Dendritic cell treated with granulocyte-macrophage colony-stimulating factor and Interleukin-4, amounts not matched to agents 40 ng/mL and 50 ng/mL, for 4 days (primary cell): Measurements from ENCODE around the gene OGFRL1.

Experiments used
- H3K27ac Mint-ChIP-seq: one replicate; pipeline ENCODE4 v1.8.0; 2022; ENCODE audit warnings: mild to moderate bottlenecking, mixed read lengths
- H3K27me3 Mint-ChIP-seq: one replicate; pipeline ENCODE4 v1.8.0; 2022; ENCODE audit warnings: mild to moderate bottlenecking, mixed read lengths
- H3K36me3 Mint-ChIP-seq: one replicate; pipeline ENCODE4 v1.8.0; 2022; ENCODE audit warnings: low read depth, mixed read lengths
- H3K4me1 Mint-ChIP-seq: one replicate; pipeline ENCODE4 v1.8.0; 2022; ENCODE audit warnings: low read depth, mixed read lengths
- H3K4me3 Mint-ChIP-seq: one replicate; pipeline ENCODE4 v1.8.0; 2022; ENCODE audit warnings: mild to moderate bottlenecking, moderate library complexity, mixed read lengths
- H3K9me3 Mint-ChIP-seq: one replicate; pipeline ENCODE4 v1.8.0; 2022; ENCODE audit warnings: mixed read lengths
- intact Hi-C: fragments of 100-400 bp; cut with micrococcal nuclease; formaldehyde crosslinking; loops from one replicate; pipeline ENCODE4 v1.15.0; 2022

Gene OGFRL1

DNA sequence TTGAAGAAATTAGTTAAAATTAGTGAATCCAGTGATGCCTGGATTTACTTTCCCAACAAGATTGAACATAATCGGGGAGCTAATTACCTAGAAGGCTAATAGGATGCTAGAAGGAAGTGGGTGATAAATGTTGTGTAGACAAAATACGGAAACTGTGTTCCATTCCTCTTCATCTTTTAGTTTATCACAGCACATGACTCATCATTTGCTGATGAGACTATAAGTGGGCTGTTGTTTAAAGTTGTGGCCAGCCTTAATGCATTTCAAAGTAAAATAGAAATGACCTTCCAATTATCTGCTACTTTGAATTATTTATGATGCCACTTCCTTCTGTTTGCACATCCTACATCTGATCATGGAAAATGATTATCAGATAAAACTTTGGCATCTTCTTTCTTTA, 43.4 kb downstream of the OGFRL1 start:
- Mint-ChIP-seq H3K4me3 (no peak overlapping the region), H3K4me1 (peaks cover 5% of the 10 kb centered on the region), H3K27ac (no peak overlapping the region), H3K9me3 (no peaks in the 10 kb centered on the region), H3K27me3 (no peaks in the 10 kb centered on the region), H3K36me3 (no peaks in the 10 kb centered on the region)
- intact Hi-C loops = no loop called here

DNA sequence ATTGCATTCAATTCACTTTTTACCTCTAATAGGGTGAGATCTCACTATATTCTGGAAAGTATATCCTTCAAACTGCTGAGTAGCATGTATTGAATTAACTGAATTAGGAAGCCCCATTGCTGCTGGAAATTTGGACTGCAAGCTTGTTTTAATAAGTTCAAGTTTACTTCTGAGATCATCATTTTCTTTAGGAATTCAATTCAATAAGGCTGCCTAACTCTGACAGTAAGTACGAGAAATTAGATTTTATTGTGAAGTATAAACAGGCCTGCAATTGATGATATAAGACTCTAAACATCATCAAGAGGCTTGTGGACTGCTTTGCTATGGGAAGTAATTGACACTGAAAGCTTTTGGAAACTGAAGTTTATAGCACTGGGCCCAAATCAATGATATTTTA, 44.4 kb downstream of the OGFRL1 start:
- intact Hi-C loops = no loop called here
- no peak overlapping the region for H3K4me3 Mint-ChIP-seq
- H3K27ac Mint-ChIP-seq = no peak overlapping the region
- H3K9me3 Mint-ChIP-seq = no peaks in the 10 kb centered on the region
- no peaks in the 10 kb centered on the region for H3K36me3 Mint-ChIP-seq
- H3K4me1 Mint-ChIP-seq = peaks cover 5% of the 10 kb centered on the region
- H3K27me3 Mint-ChIP-seq = no peaks in the 10 kb centered on the region

DNA sequence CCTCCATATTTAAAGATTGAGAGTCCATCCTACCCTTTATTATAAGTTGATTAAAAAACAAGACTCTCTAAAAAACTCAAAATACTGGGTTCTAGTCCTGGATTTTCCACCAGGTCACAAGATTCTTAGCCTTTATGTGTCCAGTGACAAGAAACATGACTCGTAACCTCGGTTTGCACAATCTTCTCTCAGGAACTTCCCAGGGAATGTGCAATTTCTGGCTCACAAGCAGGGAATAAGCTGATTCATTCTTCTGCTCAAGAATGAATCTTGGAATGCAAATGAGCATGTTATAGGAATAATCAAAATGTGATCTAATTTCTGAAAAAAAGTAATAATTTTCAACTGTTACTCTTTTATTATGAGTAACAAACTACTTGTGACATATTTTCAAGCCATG, 45.1 kb downstream of the OGFRL1 start:
- H3K27ac Mint-ChIP-seq = no peak overlapping the region
- H3K27me3 Mint-ChIP-seq = no peaks in the 10 kb centered on the region
- peaks cover 5% of the 10 kb centered on the region for H3K4me1 Mint-ChIP-seq
- no peaks in the 10 kb centered on the region for H3K9me3 Mint-ChIP-seq
- no peaks in the 10 kb centered on the region for H3K36me3 Mint-ChIP-seq
- no peak overlapping the region for H3K4me3 Mint-ChIP-seq
- intact Hi-C loops = no loop called here

DNA sequence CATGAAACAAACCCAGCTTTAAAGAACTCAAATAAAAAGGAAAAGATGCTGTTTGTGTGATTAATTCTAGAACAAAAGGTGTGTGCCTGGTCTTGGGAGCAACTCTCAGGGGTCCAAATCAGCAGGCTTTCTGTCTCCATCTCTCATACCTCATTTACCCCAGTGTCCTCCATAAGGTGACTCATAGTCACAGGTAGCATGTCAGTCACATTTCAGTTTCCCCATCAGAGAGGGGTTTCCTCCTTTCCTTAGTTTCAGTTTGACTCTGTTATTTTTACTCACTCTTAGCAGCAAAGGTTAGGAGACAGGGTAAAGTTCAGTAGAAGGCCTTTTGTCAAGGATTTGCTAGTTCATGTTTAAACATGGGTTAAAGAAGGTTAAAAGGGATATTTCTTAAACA, 46.2 kb downstream of the OGFRL1 start:
- Mint-ChIP-seq H3K4me1 (peaks cover 5% of the 10 kb centered on the region), H3K27me3 (no peaks in the 10 kb centered on the region), H3K27ac (no peak overlapping the region), H3K4me3 (no peak overlapping the region), H3K9me3 (no peaks in the 10 kb centered on the region), H3K36me3 (no peaks in the 10 kb centered on the region)
- intact Hi-C loops = no loop called here

DNA sequence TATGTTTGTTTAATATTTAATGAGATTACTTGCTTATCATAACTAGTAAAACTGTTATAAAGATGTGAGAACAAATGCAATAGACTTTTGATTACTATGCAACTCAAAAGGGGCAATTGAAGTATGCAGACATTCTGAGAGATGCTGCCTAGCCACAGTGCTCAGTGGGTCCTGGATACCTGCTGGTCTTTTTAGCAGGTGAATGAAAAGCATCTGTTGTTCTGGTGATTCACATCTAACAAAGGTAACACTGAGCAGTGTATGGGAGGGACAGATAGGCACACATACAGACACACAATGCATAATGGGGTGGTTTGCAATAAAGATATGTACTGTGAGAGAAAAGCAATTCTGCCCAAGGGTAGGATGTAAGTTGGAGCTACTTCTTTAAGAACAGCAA, 46.9 kb downstream of the OGFRL1 start:
- Mint-ChIP-seq H3K4me3 (no peak overlapping the region), H3K27ac (no peak overlapping the region), H3K27me3 (no peaks in the 10 kb centered on the region), H3K4me1 (peaks cover 5% of the 10 kb centered on the region), H3K36me3 (no peaks in the 10 kb centered on the region), H3K9me3 (no peaks in the 10 kb centered on the region)
- intact Hi-C loops = no loop called here

DNA sequence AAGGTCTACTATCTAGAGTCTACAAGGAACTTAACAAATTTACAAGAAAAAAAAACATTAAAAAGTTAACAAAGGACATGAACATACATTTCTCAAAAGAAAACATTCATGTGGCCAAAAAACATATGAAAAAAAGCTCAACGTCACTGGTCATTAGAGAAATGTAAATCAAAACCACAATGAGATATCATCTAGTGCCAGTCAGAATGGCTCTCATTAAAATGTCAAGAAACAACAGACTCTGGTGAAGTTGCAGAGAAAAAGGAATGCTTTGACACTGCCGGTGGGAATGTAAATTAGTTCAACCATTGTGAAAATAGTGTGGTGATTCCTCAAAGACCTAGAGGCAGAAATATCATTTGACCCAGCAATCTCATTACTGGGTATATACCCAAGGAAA, 48.3 kb downstream of the OGFRL1 start:
- peaks cover 1% of the 10 kb centered on the region for H3K4me1 Mint-ChIP-seq
- H3K27me3 Mint-ChIP-seq = no peaks in the 10 kb centered on the region
- no peaks in the 10 kb centered on the region for H3K36me3 Mint-ChIP-seq
- H3K4me3 Mint-ChIP-seq = no peak overlapping the region
- H3K27ac Mint-ChIP-seq = no peak overlapping the region
- intact Hi-C loops = no loop called here
- no peaks in the 10 kb centered on the region for H3K9me3 Mint-ChIP-seq

DNA sequence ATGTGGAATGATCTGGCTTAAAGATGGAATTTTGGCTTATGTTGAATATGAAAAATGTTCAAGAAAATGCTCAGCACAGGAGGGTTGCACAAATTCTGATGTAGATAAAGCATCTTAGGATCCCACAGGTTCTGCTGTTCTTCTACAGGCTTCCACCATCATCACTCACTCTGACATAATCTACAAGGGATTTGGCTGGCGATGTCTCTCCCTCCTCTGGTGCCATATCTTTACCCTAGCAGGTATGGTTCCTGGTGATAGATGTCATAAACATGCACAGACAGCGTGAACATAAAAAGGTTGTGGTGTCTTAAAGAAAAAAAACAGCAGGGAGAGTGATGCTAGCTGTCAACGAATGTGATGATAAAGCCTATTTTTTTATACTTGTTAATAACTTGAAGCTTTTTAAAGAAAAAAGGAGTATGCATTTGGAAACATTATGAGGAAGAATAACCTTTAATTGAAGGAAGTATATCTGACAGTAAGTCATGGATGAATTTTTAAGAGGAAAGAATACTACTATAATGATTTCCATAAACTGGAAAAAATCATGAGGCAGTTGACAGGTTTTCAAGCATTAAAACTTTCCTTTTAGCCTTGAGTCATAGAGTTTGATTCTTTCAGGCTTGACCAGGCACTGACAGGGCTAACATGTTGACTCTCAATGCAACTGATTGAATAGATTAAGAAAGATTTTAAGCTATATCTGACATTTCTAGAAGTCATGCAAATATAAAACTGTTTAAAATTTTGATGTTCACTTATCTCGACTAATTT, 50.1 kb downstream of the OGFRL1 start:
- no peaks in the 10 kb centered on the region for H3K9me3 Mint-ChIP-seq
- peaks cover 10% of the 10 kb centered on the region for H3K4me1 Mint-ChIP-seq
- no peak overlapping the region for H3K4me3 Mint-ChIP-seq
- no peak overlapping the region for H3K27ac Mint-ChIP-seq
- no peaks in the 10 kb centered on the region for H3K27me3 Mint-ChIP-seq
- H3K36me3 Mint-ChIP-seq = no peaks in the 10 kb centered on the region
- intact Hi-C loops = no loop called here

DNA sequence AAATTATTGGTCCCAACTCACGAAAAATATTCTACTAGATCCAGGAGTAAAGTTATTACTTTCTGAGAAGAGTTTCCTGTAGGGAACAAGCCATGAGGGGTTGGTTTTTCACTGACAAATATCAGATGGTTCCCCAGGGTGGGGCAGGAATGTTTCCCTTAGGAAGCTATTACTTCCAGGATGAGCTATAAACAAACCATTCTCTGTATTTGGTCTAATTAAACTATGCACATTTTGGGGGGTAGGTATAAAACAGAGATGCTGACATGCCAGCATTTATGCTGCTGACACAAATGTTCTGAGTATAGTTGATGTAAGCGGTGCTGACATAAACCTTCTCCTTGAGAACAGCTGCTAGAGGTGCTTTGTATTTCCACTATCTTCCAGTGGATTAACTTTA, 54.2 kb downstream of the OGFRL1 start:
- Mint-ChIP-seq H3K36me3 (no peaks in the 10 kb centered on the region), H3K4me3 (no peak overlapping the region), H3K27me3 (peaks cover 2% of the 10 kb centered on the region), H3K27ac (peak overlapping the region; percentile 51), H3K9me3 (no peaks in the 10 kb centered on the region), H3K4me1 (peaks cover 28% of the 10 kb centered on the region)
- intact Hi-C loops = no loop called here

DNA sequence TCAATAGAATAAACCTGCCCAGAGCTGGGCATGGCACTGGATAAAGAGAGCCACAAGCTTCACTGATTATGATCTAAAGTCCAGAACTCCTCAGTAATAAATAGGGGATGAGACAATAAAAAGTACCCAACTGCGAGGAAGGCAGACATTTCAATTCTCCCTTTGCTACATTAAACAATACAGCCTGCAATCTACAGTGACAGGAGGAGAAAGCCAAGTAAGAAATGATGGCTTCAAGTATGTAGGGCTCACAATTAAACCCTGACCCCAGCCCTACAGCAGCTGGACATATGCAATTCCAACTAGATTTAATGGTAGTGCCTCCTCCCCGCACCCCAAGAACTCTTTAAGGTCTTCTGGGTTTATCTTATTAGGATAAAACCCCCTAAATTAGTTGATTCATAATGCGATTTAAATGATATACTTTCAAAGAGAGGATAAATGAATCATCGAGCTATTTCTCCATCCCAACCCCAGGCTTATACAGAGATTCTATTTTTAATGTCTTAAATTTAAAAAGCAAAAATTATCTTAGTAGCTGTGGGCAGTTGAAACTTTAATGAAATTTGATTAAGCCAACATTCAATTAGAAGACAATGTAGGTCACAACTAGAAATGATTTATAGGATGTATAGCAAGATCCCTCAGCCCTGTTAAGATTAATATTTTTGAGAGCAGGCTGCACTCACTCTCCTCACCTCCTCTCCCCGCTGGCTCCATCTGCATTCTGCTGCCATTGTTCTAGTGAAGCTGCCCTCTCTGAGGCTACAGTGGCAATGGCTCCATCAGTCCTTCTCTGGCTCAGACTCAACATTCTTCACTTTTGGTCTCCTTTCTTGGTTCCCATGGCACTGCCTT, 57.1 kb downstream of the OGFRL1 start:
- intact Hi-C loops = loop anchor here (5.0 kb wide), 1 partner anchor 58 kb away; the partner anchor contains the start of gene OGFRL1
- no peaks in the 10 kb centered on the region for H3K9me3 Mint-ChIP-seq
- H3K27ac Mint-ChIP-seq = peak overlapping the region; percentile 35
- no peaks in the 10 kb centered on the region for H3K36me3 Mint-ChIP-seq
- H3K27me3 Mint-ChIP-seq = peaks cover 2% of the 10 kb centered on the region
- H3K4me1 Mint-ChIP-seq = peaks cover 37% of the 10 kb centered on the region
- H3K4me3 Mint-ChIP-seq = no peak overlapping the region

DNA sequence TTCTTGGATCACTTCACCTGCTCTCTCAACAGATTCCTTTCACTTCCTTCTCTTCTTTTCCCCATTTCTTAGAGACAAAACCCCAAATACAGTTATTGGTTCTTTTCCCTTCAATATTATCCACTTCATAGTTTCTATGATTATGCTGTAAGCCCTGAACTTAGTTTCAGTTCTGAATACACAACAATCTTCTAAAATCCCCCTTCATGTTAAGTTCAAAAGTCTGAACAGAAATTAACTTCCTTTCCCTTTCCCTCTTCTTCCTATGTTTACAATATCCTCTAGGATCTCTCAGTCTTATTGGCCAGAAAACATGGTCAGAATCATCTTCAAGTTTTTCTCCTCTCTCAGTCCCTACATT, 57.7 kb downstream of the OGFRL1 start:
- Mint-ChIP-seq H3K36me3 (no peaks in the 10 kb centered on the region), H3K4me1 (peaks cover 37% of the 10 kb centered on the region), H3K4me3 (no peak overlapping the region), H3K27me3 (peaks cover 2% of the 10 kb centered on the region), H3K9me3 (no peaks in the 10 kb centered on the region), H3K27ac (peak overlapping the region; percentile 35)
- intact Hi-C loops = loop anchor here (5.0 kb wide), 1 partner anchor 59 kb away; the partner anchor contains the start of gene OGFRL1

DNA sequence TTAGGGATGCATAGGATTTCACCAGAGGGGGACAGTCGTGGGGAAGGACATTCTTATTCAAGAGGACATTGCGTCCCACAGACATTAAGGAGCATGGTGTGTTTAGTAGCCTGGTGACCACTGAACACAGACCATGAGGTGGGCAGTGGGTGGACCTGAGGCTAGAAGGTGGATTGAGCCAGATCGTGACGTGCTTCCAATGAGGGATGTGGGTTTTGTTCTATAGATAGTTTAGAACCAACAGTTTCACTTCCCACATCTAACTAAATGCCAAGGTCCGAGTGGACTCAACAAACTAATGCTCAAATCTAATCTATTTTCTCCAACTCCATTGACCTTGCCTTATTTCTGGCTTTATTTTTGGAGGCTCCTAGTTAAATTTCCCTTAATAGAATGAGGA, 58.5 kb downstream of the OGFRL1 start:
- Mint-ChIP-seq H3K27ac (peak overlapping the region; percentile 35), H3K4me3 (no peak overlapping the region), H3K9me3 (no peaks in the 10 kb centered on the region), H3K36me3 (no peaks in the 10 kb centered on the region), H3K27me3 (peaks cover 2% of the 10 kb centered on the region), H3K4me1 (peaks cover 33% of the 10 kb centered on the region)
- intact Hi-C loops = loop anchor here (5.0 kb wide), 1 partner anchor 60 kb away; the partner anchor contains the start of gene OGFRL1

DNA sequence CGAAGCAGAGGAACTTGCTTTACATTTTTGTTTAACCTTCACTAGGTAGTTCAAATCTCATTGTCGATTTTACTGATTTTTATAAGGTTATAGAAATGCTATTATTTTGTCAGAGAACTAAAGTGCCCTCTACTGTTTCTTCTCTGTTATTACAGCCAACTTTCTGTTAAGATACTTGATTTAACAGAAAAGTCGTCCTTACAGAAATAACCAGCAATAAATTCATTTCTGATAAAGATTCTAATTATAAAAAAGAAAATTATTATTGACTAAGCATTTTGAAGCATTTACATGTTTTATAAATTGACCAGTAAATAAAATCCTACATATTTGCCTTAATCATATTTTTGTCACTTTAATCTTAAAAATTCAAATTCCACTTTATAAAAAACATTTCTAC, 60.8 kb downstream of the OGFRL1 start:
- H3K4me3 Mint-ChIP-seq = no peak overlapping the region
- intact Hi-C loops = loop anchor here (1.0 to 5.0 kb wide), 2 partner anchors 62 to 159 kb away; partner anchors contain the start of gene OGFRL1
- H3K9me3 Mint-ChIP-seq = no peaks in the 10 kb centered on the region
- H3K27ac Mint-ChIP-seq = no peak overlapping the region
- no peaks in the 10 kb centered on the region for H3K36me3 Mint-ChIP-seq
- peaks cover 2% of the 10 kb centered on the region for H3K27me3 Mint-ChIP-seq
- H3K4me1 Mint-ChIP-seq = peaks cover 27% of the 10 kb centered on the region

DNA sequence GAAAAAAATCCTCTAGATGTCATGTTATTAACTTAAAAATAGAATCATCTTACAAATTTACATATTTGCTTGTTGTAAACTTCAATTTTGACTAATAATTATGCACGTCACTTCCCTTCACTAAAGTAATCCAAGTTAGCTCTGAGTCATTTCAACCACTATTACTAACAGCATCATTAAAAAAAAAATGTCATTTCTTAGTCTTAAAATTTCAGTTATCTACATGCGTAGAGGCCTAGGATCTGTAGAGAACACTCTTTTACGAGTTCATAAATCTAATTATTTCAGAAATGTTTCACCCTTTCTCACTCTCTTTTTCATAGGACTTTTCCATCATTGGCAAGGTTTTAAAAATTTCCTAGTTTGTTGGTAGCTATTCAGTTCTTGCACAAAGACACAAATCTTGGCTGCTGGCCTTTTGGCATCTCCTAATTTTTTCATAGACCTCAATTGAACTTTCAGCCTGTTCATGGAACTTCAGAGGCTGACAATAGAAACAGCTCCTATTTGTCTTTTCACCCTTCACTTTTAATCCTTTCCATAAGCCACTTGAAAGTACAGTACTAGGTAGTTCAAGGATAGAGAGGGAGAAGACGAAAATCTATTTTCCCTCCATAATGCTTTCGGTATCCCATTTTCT, 61.5 kb downstream of the OGFRL1 start:
- H3K4me3 Mint-ChIP-seq = no peak overlapping the region
- no peaks in the 10 kb centered on the region for H3K9me3 Mint-ChIP-seq
- no peaks in the 10 kb centered on the region for H3K36me3 Mint-ChIP-seq
- H3K27me3 Mint-ChIP-seq = no peaks in the 10 kb centered on the region
- H3K4me1 Mint-ChIP-seq = peaks cover 27% of the 10 kb centered on the region
- intact Hi-C loops = loop anchor here (1.0 to 5.0 kb wide), 3 partner anchors 63 to 393 kb away; partner anchors contain the start of genes B3GAT2 and OGFRL1
- no peak overlapping the region for H3K27ac Mint-ChIP-seq

DNA sequence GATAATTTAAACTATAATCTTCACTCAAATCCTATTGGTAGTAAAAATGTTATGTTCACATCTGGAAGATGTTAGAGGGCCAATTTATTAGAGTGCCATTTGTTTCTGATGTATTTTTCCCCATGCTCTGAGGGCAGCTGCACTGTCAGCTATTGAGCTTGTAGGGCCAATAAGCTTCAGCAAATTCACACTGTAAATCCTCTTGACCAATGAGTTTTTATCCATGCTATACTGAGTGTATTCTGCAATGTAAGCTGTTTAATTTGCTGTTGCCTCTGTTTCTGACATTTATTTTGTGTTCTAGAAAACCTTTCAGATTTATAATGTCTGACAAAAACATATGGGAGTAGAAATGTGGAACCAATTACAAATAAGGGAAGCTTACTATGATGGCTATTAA, 62.6 kb downstream of the OGFRL1 start:
- Mint-ChIP-seq H3K27ac (no peak overlapping the region), H3K36me3 (no peaks in the 10 kb centered on the region), H3K4me3 (no peak overlapping the region), H3K9me3 (no peaks in the 10 kb centered on the region), H3K4me1 (peaks cover 22% of the 10 kb centered on the region), H3K27me3 (no peaks in the 10 kb centered on the region)
- intact Hi-C loops = loop anchor here (5.0 kb wide), 1 partner anchor 394 kb away; the partner anchor contains the start of gene B3GAT2
